Measurements from ENCODE around the gene PMM2.
A peak's percentile ranks its signal among the peaks of the same experiment; 100 is the strongest.
"Not testable (repeated sequence)": the region's sequence is repeated elsewhere in the genome, so short reads cannot be mapped to it uniquely, and the experiment has no call there.

The PMM2 gene

GRCh38 chr16:8868416-8869211 is 71.0 kb downstream of the PMM2 start, which contains the start of gene CARHSP1:
Gene CARHSP1, minus strand, starts transcription at chr16:8869006. Its CDS starts 9,678 bp downstream, at chr16:8859328.
- DNase-seq: peak; percentile 87

- DNase-seq: no peak
These were observed 71.8 kb downstream of the PMM2 start for GRCh38 chr16:8869212-8869987.

DNA sequence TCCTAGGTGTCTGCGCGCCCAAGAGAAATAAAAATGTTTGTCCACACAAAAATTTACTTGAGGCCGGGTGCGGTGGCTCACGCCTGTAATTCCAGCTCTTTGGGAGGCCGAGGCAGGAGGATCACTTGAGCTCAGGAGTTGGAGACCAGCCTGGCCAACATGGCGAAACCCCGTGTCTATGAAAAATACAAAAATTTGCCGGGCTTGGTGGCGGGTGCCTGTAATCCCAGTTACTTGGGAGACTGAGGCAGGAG is 72.3 kb downstream of the PMM2 start:
- not testable (repeated sequence) for DNase-seq

GRCh38 chr16:8872071-8872470 is 74.4 kb downstream of the PMM2 start:
- no peak for DNase-seq

DNA sequence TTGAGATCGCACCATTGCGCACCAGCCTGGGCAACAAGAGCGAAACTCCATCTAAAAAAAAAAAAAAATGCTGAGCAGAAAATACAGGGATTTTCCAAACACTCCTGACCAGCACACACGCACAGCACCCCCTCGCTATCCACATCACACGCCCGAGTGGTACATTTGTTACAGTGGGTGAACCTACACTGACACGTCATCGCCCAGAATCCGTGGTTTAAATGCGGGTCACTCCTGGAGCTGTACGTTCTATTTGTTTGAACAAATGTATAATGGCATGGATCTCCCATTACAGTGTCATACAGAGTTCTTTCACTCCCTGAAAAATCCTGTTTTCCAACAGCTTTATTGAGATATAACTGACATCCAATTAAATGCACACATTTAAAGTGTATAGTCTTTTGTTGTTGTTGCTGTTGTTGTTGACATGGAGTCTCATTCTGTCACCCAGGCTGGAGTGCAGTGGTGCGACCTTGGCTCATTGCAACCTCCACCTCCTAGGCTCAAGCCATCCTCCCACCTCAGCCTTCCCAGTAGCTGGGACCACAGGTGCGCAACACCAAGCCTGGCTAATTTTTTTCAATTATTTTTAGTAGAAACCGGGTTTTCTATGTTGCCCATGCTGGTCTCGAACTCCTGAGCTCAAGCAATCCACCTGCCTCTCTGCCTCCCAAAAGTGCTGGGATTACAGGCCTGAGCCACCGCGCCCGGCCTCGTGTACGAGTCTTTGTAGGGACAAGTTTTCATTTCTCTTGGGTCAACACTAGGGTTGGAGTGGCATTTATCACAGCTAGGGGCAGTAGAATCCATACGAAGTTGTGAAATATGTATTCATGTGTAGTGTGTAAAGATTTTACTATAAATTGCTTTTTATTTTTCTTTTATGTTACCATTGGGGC is 75.6 kb downstream of the PMM2 start:
- DNase-seq: no peak

DNA sequence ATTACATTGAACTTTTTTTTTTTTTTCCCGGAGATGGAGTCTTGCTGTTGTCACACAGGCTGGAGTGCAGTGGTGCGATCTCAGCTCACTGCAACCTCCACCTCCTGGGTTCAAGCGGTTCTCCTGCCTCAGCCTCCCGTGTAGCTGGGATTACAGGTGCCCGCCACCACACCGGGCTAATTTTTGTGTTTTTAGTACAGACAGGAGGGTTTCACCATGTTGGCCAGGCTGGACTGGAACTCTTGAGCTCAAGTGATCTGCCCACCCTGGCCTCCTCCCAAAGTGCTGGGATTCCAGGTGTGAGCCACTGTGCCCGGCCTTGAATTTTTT is 76.2 kb downstream of the PMM2 start:
- DNase-seq: not testable (repeated sequence)

DNA sequence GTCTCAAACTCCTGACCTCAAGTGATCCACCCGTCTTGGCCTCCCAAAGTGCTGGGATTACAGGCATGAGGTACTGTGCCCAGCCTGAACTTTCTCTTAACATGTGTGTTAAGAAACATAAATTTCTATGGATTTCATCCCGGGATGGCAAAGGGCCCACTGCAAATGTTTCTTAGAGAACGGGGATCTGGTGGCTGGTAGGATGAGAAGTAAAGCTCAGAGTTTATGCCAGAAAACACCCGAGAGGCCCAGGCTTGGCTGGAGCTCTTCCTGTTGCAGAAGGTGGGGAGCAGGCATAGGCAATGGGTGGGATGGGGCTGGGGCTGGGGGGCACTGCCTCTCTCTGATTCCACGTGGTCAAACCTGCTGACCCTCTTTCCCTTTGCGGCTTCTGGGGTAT is 76.7 kb downstream of the PMM2 start:
- no peak for DNase-seq

DNA sequence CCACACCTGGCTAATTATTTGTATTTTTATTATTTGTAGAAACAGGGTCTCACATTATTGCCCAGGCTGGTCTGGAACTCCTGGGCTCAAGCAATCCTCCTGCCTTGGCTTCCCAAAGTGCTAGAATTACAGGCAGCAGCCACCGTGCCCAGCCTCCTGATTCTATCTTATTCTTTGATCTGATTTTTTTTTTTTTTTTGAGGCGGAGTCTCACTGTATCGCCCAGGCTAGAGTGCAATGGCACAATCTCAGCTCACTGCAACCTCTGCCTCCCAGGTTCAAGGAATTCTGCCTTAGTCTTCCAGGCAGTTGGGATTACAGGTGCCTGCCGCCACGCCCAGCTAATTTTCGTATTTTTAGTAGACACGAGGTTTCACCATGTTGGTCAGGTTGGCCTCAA is 77.7 kb downstream of the PMM2 start:
- DNase-seq: not testable (repeated sequence)

DNA sequence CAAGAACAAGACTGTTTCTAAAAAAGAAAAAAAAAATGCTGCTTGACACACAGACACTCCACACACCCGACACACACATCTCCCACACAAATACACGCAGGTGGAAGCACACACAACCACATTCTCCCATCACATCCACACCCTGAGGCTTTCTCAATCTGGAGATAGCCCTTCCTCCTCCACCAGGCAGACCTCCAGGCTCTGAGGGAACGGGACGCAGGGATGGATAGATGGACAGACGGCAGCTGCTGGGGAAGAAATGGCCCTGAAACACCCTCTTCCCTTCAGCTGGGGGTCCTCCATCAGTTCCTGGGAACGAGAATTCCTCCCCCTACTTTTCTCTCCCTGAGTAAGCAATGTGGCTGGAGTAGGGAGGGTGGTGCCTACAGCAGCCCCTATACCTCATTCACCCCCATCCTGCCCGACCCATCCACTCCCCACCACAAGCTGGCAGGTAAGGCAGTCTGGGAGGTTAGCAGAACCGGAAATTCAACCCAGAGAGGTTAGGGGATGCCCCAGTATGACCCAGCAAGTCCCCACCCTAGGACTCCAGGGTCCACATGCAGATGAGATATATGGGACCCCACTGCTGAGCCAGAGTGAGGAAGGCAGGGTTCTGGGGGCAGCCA is 80.4 kb downstream of the PMM2 start:
- no peak for DNase-seq

GRCh38 chr16:8878523-8878911 is 80.9 kb downstream of the PMM2 start:
- no peak for DNase-seq

DNA sequence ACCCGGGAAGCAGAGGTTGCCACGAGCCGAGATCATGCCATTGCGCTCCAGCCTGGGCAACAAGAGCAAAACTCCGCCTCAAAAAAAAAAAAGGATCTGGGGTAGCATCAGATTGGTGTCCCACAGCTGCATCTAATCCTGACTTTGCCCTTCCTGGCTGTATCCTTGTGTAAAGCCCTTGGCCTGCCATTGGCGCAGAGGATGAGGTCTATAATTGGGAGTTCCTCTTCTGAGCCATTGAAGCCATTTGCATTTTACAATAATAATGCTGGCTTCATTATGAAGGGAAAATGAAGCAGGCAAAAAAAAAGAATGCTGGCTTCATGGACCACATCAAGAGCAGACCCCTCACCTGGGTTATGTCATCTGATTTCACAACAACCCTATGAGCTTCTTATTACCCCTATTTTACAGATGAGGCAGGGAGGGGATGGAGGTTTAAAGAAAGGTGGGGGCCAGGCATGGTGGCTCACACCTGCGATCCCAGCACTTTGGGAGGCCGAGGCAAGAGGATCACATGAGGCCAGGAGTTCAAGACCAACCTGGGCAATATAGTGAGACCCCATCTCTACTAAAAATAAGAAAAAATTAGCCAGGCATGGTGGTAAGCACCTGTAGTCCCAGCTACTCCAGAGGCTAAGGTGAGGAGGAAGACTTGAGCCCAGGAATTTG is 83.3 kb downstream of the PMM2 start:
- no peak for DNase-seq

- DNase-seq: no peak
These were observed 84.5 kb downstream of the PMM2 start, which contains the start of gene LITAFD for GRCh38 chr16:8882041-8882617. Gene LITAFD, plus strand, starts transcription at chr16:8882351. Its CDS starts 2,005 bp downstream, at chr16:8884356.

DNA sequence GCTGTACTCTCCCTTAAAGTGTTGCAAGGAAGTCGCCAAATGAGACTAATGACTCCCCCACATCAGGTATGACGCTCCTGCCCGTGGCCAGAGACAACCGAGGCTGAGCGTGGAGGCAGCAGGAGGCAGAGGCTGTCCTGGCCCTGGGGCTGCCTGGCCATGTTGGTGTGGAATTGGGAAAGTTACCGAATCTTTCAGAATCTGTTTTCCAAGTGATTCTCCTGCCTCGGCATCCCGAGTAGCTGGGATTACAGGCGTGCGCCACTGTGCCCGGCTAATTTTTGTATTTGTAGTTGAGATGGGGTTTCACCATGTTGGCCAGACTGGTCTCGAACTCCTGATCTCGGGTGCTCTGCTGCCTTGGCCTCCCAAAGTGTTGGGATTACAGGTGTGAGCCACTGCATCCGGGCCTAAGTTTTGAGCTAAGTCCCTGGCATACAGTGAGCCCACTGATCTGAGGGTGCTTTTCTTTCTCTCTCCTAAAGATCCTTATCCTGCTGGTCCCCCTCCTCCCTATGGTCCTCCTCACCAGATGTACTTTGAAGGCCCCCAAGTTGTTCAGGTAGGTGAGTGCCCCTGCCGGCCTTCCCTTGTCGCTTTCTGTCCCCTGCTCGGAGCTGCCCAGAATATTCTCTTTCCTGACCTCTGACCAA is 85.2 kb downstream of the PMM2 start:
- no peak for DNase-seq

DNA sequence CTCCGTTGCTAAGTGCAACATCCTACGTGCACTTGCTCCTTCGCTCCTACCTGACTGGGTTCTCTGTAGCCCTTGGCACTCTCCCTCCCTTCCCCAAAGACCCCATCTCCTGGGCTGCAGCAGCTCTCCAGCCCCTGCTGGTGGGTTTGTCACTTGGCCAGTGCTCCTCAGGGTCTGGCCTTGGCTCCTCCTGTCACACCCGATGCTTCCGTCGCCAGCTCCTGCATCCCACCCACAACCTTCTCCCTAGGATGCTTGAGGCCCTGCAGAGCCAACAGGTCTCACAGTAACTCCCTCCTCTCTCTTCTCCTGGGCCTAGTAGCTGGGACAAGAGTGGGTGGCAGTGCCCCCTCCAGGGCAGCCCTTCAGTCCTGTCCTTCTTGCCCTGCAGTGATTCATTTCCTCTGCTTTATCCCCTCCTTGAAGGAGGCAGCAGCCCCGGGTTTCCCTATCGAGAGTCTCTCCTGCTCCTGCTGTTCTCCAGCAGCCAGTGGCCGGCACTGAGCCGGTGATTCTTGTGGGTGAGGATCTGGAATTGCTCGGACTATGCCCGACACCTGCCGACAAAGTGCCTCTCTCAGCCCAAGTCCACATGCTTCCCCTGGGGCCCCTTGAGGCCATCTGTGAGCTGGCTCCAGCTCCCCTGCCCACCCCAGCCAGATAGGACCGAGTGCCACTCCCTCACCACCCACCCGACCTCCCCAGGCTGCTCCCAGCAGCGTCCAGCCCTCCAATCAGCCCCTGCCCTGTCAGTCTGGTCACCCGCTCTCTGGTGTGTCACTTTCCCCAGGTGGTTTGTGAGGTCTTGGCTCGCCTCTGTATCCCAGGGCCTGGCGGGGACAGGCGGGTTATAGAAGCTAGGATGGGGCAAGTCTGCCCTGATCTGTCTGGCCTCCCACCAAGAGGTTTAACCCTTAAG is 88.3 kb downstream of the PMM2 start:
- DNase-seq: no peak

DNA sequence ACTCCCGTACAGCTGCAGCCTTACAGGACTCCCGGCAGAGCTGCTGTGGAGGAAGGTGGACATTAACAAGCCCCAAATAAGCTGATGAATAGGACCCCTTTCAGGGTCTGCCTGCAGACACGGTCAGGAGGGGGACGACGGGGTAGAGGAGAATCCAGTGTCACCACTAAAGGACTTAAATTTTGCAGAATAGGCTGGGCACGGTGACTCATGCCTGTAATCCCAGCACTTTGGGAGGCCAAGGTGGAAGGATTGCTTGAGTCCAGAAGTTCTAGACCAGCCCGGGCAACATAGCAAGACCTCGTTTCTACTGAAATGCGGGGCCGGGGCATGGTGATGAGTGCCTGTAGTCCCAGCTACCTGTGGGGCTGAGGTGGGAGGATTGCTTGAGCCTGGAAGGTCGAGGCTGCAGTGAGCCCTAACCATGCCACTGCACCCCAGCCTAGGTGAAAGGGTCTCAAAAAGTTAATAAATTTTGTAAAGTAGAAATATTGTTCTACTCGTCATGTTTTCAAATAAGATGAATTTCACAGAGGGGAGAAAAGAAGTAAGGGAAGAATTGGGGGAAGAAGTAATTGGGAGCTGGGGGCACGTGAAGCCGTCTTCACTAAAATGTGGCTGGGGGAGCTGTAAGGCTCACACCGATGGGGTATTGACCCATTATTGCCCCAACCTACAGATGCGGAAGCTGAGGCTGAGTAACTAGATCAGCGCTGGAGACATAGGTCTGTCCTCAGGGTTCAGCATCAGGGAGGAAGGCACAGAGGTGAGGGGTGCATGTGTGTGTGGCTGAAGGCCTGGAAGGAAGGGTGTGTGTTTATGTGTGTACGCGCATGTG is 89.2 kb downstream of the PMM2 start:
- no peak for DNase-seq

DNA sequence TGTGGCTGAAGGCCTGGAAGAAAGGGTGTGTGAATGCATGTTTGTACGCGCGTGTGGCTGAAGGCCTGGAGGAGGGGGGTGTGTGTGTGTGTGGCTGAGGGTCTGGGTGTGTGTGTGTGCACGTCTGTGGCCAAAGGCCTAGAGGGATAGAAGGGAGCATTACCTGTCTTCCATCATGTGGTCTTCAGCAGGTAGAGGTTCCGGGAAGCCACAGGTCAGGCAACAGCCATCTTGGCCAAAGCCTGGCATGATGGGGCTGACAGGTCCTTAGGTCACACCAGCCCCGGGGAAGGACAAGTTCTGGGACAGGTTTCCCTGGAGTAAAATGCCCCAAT is 89.8 kb downstream of the PMM2 start:
- DNase-seq: no peak

- DNase-seq: no peak
These were observed 90.4 kb downstream of the PMM2 start for GRCh38 chr16:8887952-8888560.

- DNase-seq: no peak
These were observed 91.6 kb downstream of the PMM2 start for GRCh38 chr16:8888951-8889892.
